CD4-positive, CD25-positive, alpha-beta regulatory T cell (primary cell): Measurements from ENCODE around the gene PAXX. TPM values are rescaled to one million over a fixed set of nuclear protein-coding genes. Genes with fewer than 3 reads are reported as not detected.

Experiments
- ATAC-seq, 2 donors: fragments of 150-1000 bp; cut with Tn5 transposase; one replicate each; pipeline ENCODE4 v1.10.0; 2021; ENCODE audit warnings: low read depth in 2 of 2, moderate number of reproducible peaks in 2 of 2, moderate library complexity in 1 of 2
- DNase-seq, 3 donors: peaks; one replicate each; pipeline versions ENCODE4 v3.0.0 to v3.0.0-alpha.2; 2012 to 2022; ENCODE audit warnings: mixed read lengths in 1 of 3
- H3K27ac ChIP-seq: one replicate; pipeline ENCODE4 v1.7.0; 2013; ENCODE audit warnings: mild to moderate bottlenecking, low read length; ENCODE audit not compliant: insufficient read depth, poor library complexity, severe bottlenecking
- H3K27me3 ChIP-seq: one replicate; pipeline ENCODE4 v1.7.0; 2013; ENCODE audit warnings: low read length; ENCODE audit not compliant: control insufficient read depth, insufficient read depth
- H3K36me3 ChIP-seq: one replicate; pipeline ENCODE4 v1.7.0; 2013; ENCODE audit warnings: mild to moderate bottlenecking, low read length, moderate library complexity; ENCODE audit not compliant: control insufficient read depth, insufficient read depth
- H3K4me1 ChIP-seq: 2 replicates; pipeline ENCODE4 v1.7.0; 2013; ENCODE audit warnings: mild to moderate bottlenecking, low read length; ENCODE audit not compliant: insufficient read depth, control insufficient read depth, poor library complexity, severe bottlenecking
- H3K4me3 ChIP-seq: one replicate; pipeline ENCODE4 v1.7.0; 2013; ENCODE audit warnings: low read depth, mild to moderate bottlenecking, low read length, moderate library complexity
- H3K9me3 ChIP-seq, 2 experiments: 1 replicate in 1 of 2; 2 replicates in 1 of 2; pipeline ENCODE4 v1.7.0; 2013; ENCODE audit warnings: low read length in 2 of 2, mild to moderate bottlenecking in 1 of 2, moderate library complexity in 1 of 2; ENCODE audit not compliant: control insufficient read depth in 2 of 2
- H3K27ac Mint-ChIP-seq, 3 donors: one replicate each; pipeline ENCODE4 v1.8.0; 2020 to 2022; ENCODE audit warnings: mild to moderate bottlenecking in 3 of 3, mixed read lengths in 3 of 3, moderate library complexity in 2 of 3
- H3K27me3 Mint-ChIP-seq: one replicate; pipeline ENCODE4 v1.8.0; 2022; ENCODE audit warnings: mild to moderate bottlenecking, mixed read lengths
- H3K36me3 Mint-ChIP-seq: one replicate; pipeline ENCODE4 v1.8.0; 2020; ENCODE audit warnings: mixed read lengths
- H3K4me1 Mint-ChIP-seq, 4 donors: one replicate each; pipeline ENCODE4 v1.8.0; 2020 to 2022; ENCODE audit warnings: mixed read lengths in 4 of 4, mild to moderate bottlenecking in 1 of 4
- H3K4me3 Mint-ChIP-seq, 4 donors: one replicate each; pipeline ENCODE4 v1.8.0; 2020 to 2022; ENCODE audit warnings: mild to moderate bottlenecking in 4 of 4, mixed read lengths in 4 of 4, moderate library complexity in 3 of 4
- H3K9me3 Mint-ChIP-seq, 7 donors: one replicate each; pipeline ENCODE4 v1.8.0; 2020 to 2022; ENCODE audit warnings: mixed read lengths in 7 of 7, mild to moderate bottlenecking in 3 of 7, moderate library complexity in 2 of 7
- polyA plus RNA-seq, 4 donors: library from polyadenylated mRNA; unstranded; fragments of 300-500 nt; fragmentation: Illumina TruSeq; gene quantifications; one replicate each; pipeline ENCODE4 v1.2.3, GENCODE V29; 2021
- total RNA-seq: library from RNA; stranded (reverse); gene quantifications from one replicate; pipeline ENCODE4 v1.2.3, GENCODE V29; 2022

The PAXX gene
- total and polyA plus RNA-seq, 5 donors from 2014 or later, result 46.7 to 83.3 (median 66.4) TPM

DNA sequence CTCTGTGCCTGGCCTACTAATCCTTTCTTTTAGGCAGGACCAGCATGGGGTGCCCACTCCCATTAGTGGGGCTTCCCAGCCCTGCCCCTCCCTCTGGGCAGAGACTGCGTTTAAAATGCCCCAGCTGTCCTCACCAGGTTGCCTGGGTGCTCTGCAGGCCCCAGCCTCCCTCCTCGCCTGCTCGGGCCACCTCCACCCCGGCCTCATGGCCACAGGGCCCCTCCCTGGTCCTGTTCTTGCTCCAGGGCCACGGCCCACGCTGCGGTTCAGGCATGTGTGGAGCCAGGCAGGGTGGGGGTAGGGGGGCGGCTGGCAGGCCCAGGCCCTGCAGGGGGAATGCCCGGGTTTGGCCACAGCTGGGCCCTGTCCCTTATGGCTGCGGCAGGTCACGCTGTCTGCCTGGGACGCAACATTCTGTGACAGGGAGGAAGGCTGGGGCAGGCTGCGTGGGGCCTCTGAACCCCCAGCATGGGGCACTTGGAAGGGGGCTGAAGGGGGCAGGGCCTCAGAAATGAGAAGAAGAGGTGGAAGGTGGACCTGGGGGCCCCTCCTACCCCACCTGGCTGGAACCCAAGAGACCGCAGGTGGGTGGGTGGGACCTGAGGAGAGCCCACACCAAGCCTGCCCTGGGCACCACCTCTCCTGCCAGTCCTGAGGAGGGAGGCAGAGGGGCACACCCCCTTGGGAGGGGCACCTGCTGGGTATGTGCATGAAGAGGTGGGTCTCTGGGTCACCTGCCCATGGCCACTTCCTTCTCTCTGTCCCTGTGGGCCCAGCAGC is 40.5 kb upstream of the PAXX start, which contains the start of gene LCN12:
Gene LCN12, plus strand, starts transcription at position 733 of the 780 bp plus-strand sequence. CDS start 55 bp downstream, outside the sequence.
- no peaks in the 10 kb centered on the region for H3K36me3 ChIP-seq
- no peaks in the 10 kb centered on the region for H3K27me3 ChIP-seq
- no peak within 1 kb of the TSS for H3K4me3 ChIP-seq
- no peak within 1 kb of the TSS for H3K27ac ChIP-seq
- ATAC-seq (no peak), DNase-seq (no peak)
- H3K4me1 ChIP-seq, result peaks cover 15% of the 10 kb centered on the region
- Mint-ChIP-seq H3K36me3 (no peaks in the 10 kb centered on the region), H3K27me3 (peaks cover 4% of the 10 kb centered on the region), H3K9me3 (peaks cover 0 to 2% (median 0%) of the 10 kb centered on the region in 7 donors), H3K27ac (no peak within 1 kb of the TSS), H3K4me3 (peak within 1 kb of the TSS in 2 of 4 donors; percentile 44 to 48), H3K4me1 (peaks cover 0 to 12% (median 0%) of the 10 kb centered on the region in 4 donors)
- no peaks in the 10 kb centered on the region for H3K9me3 ChIP-seq

DNA sequence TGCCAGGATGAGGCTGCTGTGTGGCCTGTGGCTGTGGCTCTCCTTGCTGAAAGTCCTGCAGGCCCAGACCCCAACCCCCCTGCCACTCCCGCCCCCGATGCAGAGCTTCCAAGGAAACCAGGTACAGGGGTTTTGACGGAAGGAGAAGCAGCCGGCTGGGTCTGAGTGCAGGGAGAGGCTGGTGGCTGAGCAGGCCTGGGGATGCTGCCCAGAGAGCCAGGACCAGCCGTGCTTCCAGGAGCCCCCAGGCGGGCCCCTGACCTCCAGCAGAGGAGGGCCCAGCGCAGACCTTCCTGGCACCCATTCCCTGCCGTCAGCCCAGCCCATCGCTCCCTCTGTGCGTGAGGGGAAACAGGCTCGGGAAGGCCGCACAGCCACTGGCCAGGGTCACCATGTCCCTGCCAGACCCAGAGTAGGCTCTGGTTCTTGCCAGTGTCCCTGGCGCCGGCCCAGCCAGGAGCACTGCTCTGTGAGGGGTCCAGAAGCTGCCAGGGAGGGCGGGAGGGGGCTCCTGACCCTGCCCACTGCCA is 39.8 kb upstream of the PAXX start:
- H3K4me1 Mint-ChIP-seq, result peaks cover 0 to 12% (median 0%) of the 10 kb centered on the region in 4 donors
- Histone ChIP-seq H3K27ac (no peak overlapping the region), H3K4me3 (no peak overlapping the region), H3K4me1 (peaks cover 15% of the 10 kb centered on the region), H3K27me3 (no peaks in the 10 kb centered on the region), H3K9me3 (no peaks in the 10 kb centered on the region), H3K36me3 (no peaks in the 10 kb centered on the region)
- peaks cover 0 to 2% (median 0%) of the 10 kb centered on the region in 7 donors for H3K9me3 Mint-ChIP-seq
- H3K27me3 Mint-ChIP-seq, result peaks cover 4% of the 10 kb centered on the region
- DNase-seq (no peak), ATAC-seq (no peak)
- no peak overlapping the region for H3K27ac Mint-ChIP-seq
- no peaks in the 10 kb centered on the region for H3K36me3 Mint-ChIP-seq
- no peak overlapping the region for H3K4me3 Mint-ChIP-seq

DNA sequence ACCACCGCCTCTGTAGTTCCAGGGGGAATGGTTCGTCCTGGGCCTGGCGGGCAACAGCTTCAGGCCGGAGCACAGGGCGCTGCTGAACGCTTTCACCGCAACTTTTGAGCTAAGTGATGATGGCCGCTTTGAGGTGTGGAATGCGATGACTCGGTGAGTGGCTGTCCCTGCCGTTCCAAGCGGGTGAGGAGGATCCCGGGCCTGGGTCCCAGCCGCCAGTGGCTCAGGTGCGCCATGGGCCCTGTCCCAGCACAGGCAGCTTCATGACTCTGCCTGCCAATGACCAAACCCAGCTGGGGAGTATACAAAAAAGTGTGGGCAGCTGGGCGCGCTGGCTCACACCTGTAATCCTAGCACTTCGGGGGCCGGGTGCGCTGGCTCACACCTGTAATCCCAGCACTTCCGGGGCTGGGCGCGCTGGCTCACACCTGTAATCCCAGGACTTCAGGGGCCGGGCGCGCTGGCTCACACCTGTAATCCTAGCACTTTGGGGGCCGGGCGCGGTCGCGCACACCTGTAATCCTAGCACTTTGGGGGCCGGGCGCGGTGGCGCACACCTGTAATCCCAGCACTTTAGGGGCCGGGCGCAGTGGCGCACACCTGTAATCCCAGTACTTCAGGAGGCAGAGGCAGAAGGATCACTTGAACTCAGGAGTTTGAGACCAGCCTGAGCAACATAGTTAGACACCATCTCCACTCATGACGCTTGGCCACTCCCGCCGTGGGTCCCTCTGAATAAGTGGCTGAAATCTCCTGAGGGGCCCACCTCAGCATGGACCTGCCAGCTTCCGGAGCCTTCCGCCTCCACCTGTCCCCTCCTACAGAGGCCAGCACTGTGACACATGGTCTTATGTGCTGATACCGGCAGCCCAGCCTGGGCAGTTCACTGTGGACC is 39.1 kb upstream of the PAXX start:
- H3K27ac Mint-ChIP-seq, result no peak overlapping the region
- no peak overlapping the region for H3K4me3 ChIP-seq
- no peaks in the 10 kb centered on the region for H3K36me3 ChIP-seq
- H3K9me3 ChIP-seq, result no peaks in the 10 kb centered on the region
- no peak for ATAC-seq
- no peaks in the 10 kb centered on the region for H3K36me3 Mint-ChIP-seq
- no peak overlapping the region for H3K27ac ChIP-seq
- H3K4me1 Mint-ChIP-seq, result peaks cover 0 to 11% (median 0%) of the 10 kb centered on the region in 4 donors
- peaks cover 4% of the 10 kb centered on the region for H3K27me3 Mint-ChIP-seq
- H3K4me3 Mint-ChIP-seq, result no peak overlapping the region
- H3K9me3 Mint-ChIP-seq, result peaks cover 0 to 2% (median 0%) of the 10 kb centered on the region in 7 donors
- H3K4me1 ChIP-seq, result peaks cover 15% of the 10 kb centered on the region
- no peak for DNase-seq
- no peaks in the 10 kb centered on the region for H3K27me3 ChIP-seq

DNA sequence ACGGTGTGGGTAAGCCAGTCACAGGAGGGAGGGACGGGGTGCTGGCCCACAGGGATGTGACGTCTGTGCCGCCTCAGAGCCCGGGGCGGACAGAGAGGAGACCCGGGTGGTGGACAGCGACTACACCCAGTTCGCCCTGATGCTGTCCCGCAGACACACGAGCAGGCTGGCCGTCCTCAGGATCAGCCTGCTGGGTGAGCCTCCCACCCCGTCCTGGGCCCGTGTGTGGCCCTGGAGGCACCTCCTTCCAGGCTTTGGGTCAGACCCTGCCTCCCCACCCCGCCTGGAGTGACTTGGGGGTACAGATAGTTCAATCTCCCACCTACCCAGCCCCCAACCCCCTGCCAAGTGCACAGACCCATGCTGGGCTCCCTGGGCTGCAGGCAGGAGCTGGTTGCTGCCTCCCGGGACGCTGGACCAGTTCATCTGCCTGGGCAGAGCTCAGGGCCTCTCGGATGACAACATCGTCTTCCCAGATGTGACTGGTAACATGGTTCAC is 38.4 kb upstream of the PAXX start:
- peaks cover 4% of the 10 kb centered on the region for H3K27me3 Mint-ChIP-seq
- H3K36me3 ChIP-seq, result no peaks in the 10 kb centered on the region
- no peak overlapping the region for H3K27ac ChIP-seq
- H3K4me1 ChIP-seq, result peaks cover 16% of the 10 kb centered on the region
- ATAC-seq (no peak), DNase-seq (no peak)
- no peaks in the 10 kb centered on the region for H3K27me3 ChIP-seq
- H3K27ac Mint-ChIP-seq, result no peak overlapping the region
- H3K4me3 Mint-ChIP-seq, result no peak overlapping the region
- H3K36me3 Mint-ChIP-seq, result no peaks in the 10 kb centered on the region
- no peaks in the 10 kb centered on the region for H3K9me3 ChIP-seq
- H3K9me3 Mint-ChIP-seq, result peaks cover 0 to 2% (median 0%) of the 10 kb centered on the region in 7 donors
- H3K4me3 ChIP-seq, result no peak overlapping the region
- peaks cover 0 to 9% (median 0%) of the 10 kb centered on the region in 4 donors for H3K4me1 Mint-ChIP-seq

DNA sequence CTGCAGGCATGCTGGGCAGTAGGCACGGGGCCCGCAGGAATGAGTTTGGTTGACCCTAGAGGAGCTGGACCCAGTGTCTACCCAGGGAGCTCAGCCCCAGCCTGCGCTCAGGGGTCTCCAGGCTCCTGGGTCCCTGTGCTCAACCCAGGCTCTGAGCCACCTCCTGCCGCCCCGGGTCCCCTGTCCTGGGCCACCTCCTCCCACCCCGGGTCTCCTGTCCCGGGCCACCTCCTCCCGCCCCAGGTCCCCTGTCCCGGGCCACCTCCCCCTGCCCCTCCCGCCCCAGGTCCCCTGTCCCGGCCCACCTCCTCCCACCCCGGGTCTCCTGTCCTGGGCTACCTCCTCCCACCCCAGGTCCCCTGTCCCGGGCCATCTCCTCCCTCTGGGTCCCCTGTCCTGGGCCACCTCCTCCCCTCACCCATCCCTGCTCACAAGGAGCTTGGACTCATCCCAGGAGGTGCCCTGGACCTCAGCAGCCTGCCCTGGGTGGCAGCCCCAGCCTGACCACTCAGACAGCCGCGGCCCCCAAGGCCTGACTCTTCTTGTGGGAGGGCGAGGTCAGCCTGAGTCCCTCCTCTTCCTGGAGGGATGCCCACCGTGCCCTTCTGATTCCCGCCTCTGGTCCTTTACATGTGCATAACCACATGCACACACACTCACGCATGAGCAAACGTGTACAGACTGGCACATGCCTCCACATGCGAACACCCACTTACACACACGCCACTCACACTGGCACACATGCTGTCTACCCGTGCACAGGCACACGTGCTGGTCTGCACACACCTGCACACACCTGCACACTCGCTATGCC is 37.7 kb upstream of the PAXX start:
- Histone ChIP-seq H3K4me1 (peaks cover 16% of the 10 kb centered on the region), H3K9me3 (no peaks in the 10 kb centered on the region), H3K27me3 (no peaks in the 10 kb centered on the region), H3K27ac (no peak overlapping the region), H3K4me3 (no peak overlapping the region), H3K36me3 (no peaks in the 10 kb centered on the region)
- Mint-ChIP-seq H3K9me3 (peaks cover 0 to 2% (median 0%) of the 10 kb centered on the region in 7 donors), H3K27ac (no peak overlapping the region), H3K27me3 (peaks cover 4% of the 10 kb centered on the region), H3K36me3 (no peaks in the 10 kb centered on the region), H3K4me1 (peaks cover 0 to 6% (median 0%) of the 10 kb centered on the region in 4 donors), H3K4me3 (peak overlapping the region in 1 of 4 donors; percentile 75)
- ATAC-seq (no peak), DNase-seq (no peak)

DNA sequence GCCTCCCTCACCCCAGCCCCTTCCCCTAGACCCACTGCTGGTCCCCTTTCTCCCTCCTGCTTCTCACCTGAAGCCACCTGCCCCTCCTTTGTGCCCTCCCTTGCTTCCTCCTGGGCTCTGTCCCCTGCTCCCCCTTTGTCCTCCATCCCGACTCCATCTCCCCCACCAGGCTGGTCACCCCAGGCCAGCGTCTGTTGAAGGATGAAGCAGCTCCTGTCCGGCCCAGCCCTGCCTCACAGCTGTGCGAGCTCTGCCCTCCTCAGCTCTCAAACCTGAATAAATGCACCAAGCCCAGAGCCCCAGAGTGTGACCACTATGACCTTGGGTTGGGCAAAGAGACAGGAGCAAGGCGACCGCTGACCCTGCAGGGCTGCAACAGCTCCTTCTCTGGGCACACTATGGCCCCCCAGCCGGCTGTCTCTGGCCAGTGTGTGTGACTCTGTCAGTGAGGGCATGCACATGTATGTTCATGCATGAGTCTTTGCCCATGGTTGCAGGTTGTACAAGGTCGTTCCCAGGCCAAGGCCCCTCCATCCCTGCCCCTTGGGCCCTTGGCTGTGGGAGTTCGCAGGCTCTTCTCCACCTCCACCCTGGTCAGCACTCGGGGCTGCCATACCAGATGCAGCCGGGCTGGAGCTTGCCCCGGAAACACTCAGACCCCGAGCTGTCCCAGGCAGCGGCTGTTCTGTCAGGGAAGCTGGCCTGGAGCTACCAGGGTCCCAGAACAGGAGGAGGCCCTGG is 36.9 kb upstream of the PAXX start:
- no peak overlapping the region for H3K27ac ChIP-seq
- peaks cover 19% of the 10 kb centered on the region for H3K4me1 ChIP-seq
- H3K4me3 ChIP-seq, result no peak overlapping the region
- Mint-ChIP-seq H3K27ac (no peak overlapping the region), H3K4me3 (peak overlapping the region in 1 of 4 donors; percentile 88), H3K4me1 (peaks cover 0 to 5% (median 0%) of the 10 kb centered on the region in 4 donors), H3K36me3 (no peaks in the 10 kb centered on the region), H3K9me3 (peaks cover 0 to 2% (median 0%) of the 10 kb centered on the region in 7 donors), H3K27me3 (peaks cover 4% of the 10 kb centered on the region)
- no peaks in the 10 kb centered on the region for H3K36me3 ChIP-seq
- no peak for DNase-seq
- H3K27me3 ChIP-seq, result no peaks in the 10 kb centered on the region
- no peaks in the 10 kb centered on the region for H3K9me3 ChIP-seq
- no peak for ATAC-seq
